ENCODE results near the gene RAB36. TPM values are rescaled to one million over a fixed set of nuclear protein-coding genes. Genes with fewer than 3 reads are reported as not detected.

RAB36 gene
- total RNA-seq, 3 donors from 2014 or later, result 1.3 to 4.8 (median 2.9) TPM

GRCh38 chr22:23124611-23125511, 20.4 kb upstream of the RAB36 start:
- intact Hi-C loops (cut with DNase I; ENCODE audit: low total_unique reads), result loop anchor here (5.0 kb wide), 1 partner anchor 163 kb away; no protein-coding TSS in a partner anchor
- no peak for DNase-seq (ENCODE audit: low spot score in 2 of 2)
- Histone ChIP-seq H3K36me3 (no peaks in the 10 kb centered on the region), H3K27me3 (no peaks in the 10 kb centered on the region), H3K27ac (no peak overlapping the region), H3K4me1 (no peaks in the 10 kb centered on the region), H3K4me3 (no peak overlapping the region), H3K9me3 (no peaks in the 10 kb centered on the region)
- TF ChIP-seq POLR2AphosphoS5 (IDR thresholded peaks at IDR 0.05) (no peak), CTCF (IDR thresholded peaks at IDR 0.05) (no peak), POLR2A (IDR thresholded peaks at IDR 0.05) (no peak)

GRCh38 chr22:23125512-23126103, 19.7 kb upstream of the RAB36 start:
- TF ChIP-seq POLR2AphosphoS5 (IDR thresholded peaks at IDR 0.05), result no peak
- intact Hi-C loops (cut with DNase I; ENCODE audit: low total_unique reads), result no loop called here
- H3K4me1 ChIP-seq, result no peaks in the 10 kb centered on the region
- no peak overlapping the region for H3K4me3 ChIP-seq
- H3K27me3 ChIP-seq, result no peaks in the 10 kb centered on the region
- no peak for DNase-seq (ENCODE audit: low spot score in 2 of 2)
- no peak overlapping the region for H3K27ac ChIP-seq
- no peaks in the 10 kb centered on the region for H3K9me3 ChIP-seq
- no peaks in the 10 kb centered on the region for H3K36me3 ChIP-seq

- no peaks in the 10 kb centered on the region for H3K27me3 ChIP-seq
- H3K4me1 ChIP-seq, result no peaks in the 10 kb centered on the region
- DNase-seq (ENCODE audit: low spot score in 2 of 2), result no peak
- TF ChIP-seq POLR2A (IDR thresholded peaks at IDR 0.05), result no peak
- TF ChIP-seq POLR2AphosphoS5 (IDR thresholded peaks at IDR 0.05), result no peak
- no peak for TF ChIP-seq CTCF (IDR thresholded peaks at IDR 0.05)
- no peaks in the 10 kb centered on the region for H3K36me3 ChIP-seq
- H3K27ac ChIP-seq, result no peak overlapping the region
- H3K9me3 ChIP-seq, result no peaks in the 10 kb centered on the region
- intact Hi-C loops (cut with DNase I; ENCODE audit: low total_unique reads), result loop anchor here (1.0 kb wide), 1 partner anchor 20 kb away; no protein-coding TSS in a partner anchor
- no peak overlapping the region for H3K4me3 ChIP-seq
These were observed 18.9 kb upstream of the RAB36 start for GRCh38 chr22:23126165-23127054.

GRCh38 chr22:23127055-23127756, 18.1 kb upstream of the RAB36 start:
- H3K4me1 ChIP-seq, result no peaks in the 10 kb centered on the region
- intact Hi-C loops (cut with DNase I; ENCODE audit: low total_unique reads), result loop anchor here (1.0 kb wide), 1 partner anchor 21 kb away; no protein-coding TSS in a partner anchor
- TF ChIP-seq POLR2A (IDR thresholded peaks at IDR 0.05) (no peak), CTCF (IDR thresholded peaks at IDR 0.05) (no peak), POLR2AphosphoS5 (IDR thresholded peaks at IDR 0.05) (no peak)
- DNase-seq (ENCODE audit: low spot score in 2 of 2), result no peak
- H3K4me3 ChIP-seq, result no peak overlapping the region
- H3K27me3 ChIP-seq, result no peaks in the 10 kb centered on the region
- H3K27ac ChIP-seq, result no peak overlapping the region
- no peaks in the 10 kb centered on the region for H3K9me3 ChIP-seq
- no peaks in the 10 kb centered on the region for H3K36me3 ChIP-seq

- Histone ChIP-seq H3K4me1 (no peaks in the 10 kb centered on the region), H3K27ac (no peak overlapping the region), H3K27me3 (no peaks in the 10 kb centered on the region), H3K4me3 (no peak overlapping the region), H3K36me3 (no peaks in the 10 kb centered on the region), H3K9me3 (no peaks in the 10 kb centered on the region)
- TF ChIP-seq CTCF (IDR thresholded peaks at IDR 0.05) (no peak), POLR2AphosphoS5 (IDR thresholded peaks at IDR 0.05) (no peak), POLR2A (IDR thresholded peaks at IDR 0.05) (no peak)
- intact Hi-C loops (cut with DNase I; ENCODE audit: low total_unique reads), result loop anchor here (1.0 kb wide), 1 partner anchor 21 kb away; no protein-coding TSS in a partner anchor
- DNase-seq (ENCODE audit: low spot score in 2 of 2), result no peak
These were observed 17.5 kb upstream of the RAB36 start for GRCh38 chr22:23127788-23128187.
